ENCODE results near the gene SULT1A2. TPM values are rescaled to one million over a fixed set of nuclear protein-coding genes. Genes with fewer than 3 reads are reported as not detected.

Gene SULT1A2
- total RNA-seq, 1 experiment from 2014 or later = not detected

- no peak for ATAC-seq
- Histone ChIP-seq H3K4me3 (ENCODE audit: low read depth in 2 of 2, low read length in 2 of 2) (no peak overlapping the region), H3K36me3 (ENCODE audit: control insufficient read depth, insufficient read depth, low read length) (no peaks in the 10 kb centered on the region), H3K27ac (ENCODE audit: low read length) (no peak overlapping the region), H3K4me1 (ENCODE audit: control insufficient read depth, insufficient read depth, low read length) (peaks cover 10% of the 10 kb centered on the region), H3K27me3 (ENCODE audit: control insufficient read depth, insufficient read depth, low read length) (no peaks in the 10 kb centered on the region), H3K9me3 (ENCODE audit: control insufficient read depth, insufficient read depth, low read depth, low read length) (no peaks in the 10 kb centered on the region)
- POLR2A ChIA-PET = no interaction called here
- CTCF ChIA-PET = no interaction called here
- intact Hi-C loops (cut with micrococcal nuclease; ENCODE audit: unreplicated experiment) (no loop called here), in situ Hi-C loops (cut with HindIII; ENCODE audit: low pct_unique_long_range_greater_than_20kb, low sequenced_read_pairs) (no loop called here)
- DNase-seq (ENCODE audit: low read depth, low spot score) = no peak
- no TSS peak for BruUV-seq (replicated peaks)
- TF ChIP-seq TCF7L2 (IDR thresholded peaks at IDR 0.05; ENCODE audit: low read depth, low read length) (no peak), POLR2AphosphoS5 (IDR thresholded peaks at IDR 0.05; ENCODE audit: low read depth, low read length) (no peak), CTCF (IDR thresholded peaks at IDR 0.05) (no peak), SIN3A (IDR thresholded peaks at IDR 0.05; ENCODE audit: borderline replicate concordance, insufficient read depth, low read depth, low read length) (no peak), REST (IDR thresholded peaks at IDR 0.05; ENCODE audit: insufficient read depth in 1 of 2, low read depth in 2 of 2, low read length in 1 of 2) (no peak)
Observed at GRCh38 chr16:28558456-28558855, 38.4 kb downstream of the SULT1A2 start.

- Histone ChIP-seq H3K9me3 (ENCODE audit: control insufficient read depth, insufficient read depth, low read depth, low read length) (no peaks in the 10 kb centered on the region), H3K27ac (ENCODE audit: low read length) (no peak overlapping the region), H3K4me1 (ENCODE audit: control insufficient read depth, insufficient read depth, low read length) (peaks cover 7% of the 10 kb centered on the region), H3K36me3 (ENCODE audit: control insufficient read depth, insufficient read depth, low read length) (no peaks in the 10 kb centered on the region), H3K27me3 (ENCODE audit: control insufficient read depth, insufficient read depth, low read length) (no peaks in the 10 kb centered on the region), H3K4me3 (ENCODE audit: low read depth in 2 of 2, low read length in 2 of 2) (no peak overlapping the region)
- BruUV-seq (replicated peaks) = no TSS peak
- ATAC-seq (no peak), DNase-seq (ENCODE audit: low read depth, low spot score) (no peak)
- ChIA-PET CTCF (no interaction called here), POLR2A (interaction anchor here (0.6 kb wide), 1 partner anchor 255 kb away, joined by 4 read pairs; no protein-coding TSS in a partner anchor)
- intact Hi-C loops (cut with micrococcal nuclease; ENCODE audit: unreplicated experiment) (no loop called here), in situ Hi-C loops (cut with HindIII; ENCODE audit: low pct_unique_long_range_greater_than_20kb, low sequenced_read_pairs) (no loop called here)
- TF ChIP-seq TCF7L2 (IDR thresholded peaks at IDR 0.05; ENCODE audit: low read depth, low read length) (no peak), REST (IDR thresholded peaks at IDR 0.05; ENCODE audit: insufficient read depth in 1 of 2, low read depth in 2 of 2, low read length in 1 of 2) (no peak), POLR2AphosphoS5 (IDR thresholded peaks at IDR 0.05; ENCODE audit: low read depth, low read length) (no peak), SIN3A (IDR thresholded peaks at IDR 0.05; ENCODE audit: borderline replicate concordance, insufficient read depth, low read depth, low read length) (no peak), CTCF (IDR thresholded peaks at IDR 0.05) (no peak)
Observed at GRCh38 chr16:28556914-28557320, 39.9 kb downstream of the SULT1A2 start.

All from Panc1 (cell line).